Sigmoid colon (tissue), 7 donors: ENCODE data around the gene RACK1. TPM values are rescaled to one million over a fixed set of nuclear protein-coding genes. Genes with fewer than 3 reads are reported as not detected.
"Not testable (repeated sequence)": the region's sequence is repeated elsewhere in the genome, so short reads cannot be mapped to it uniquely, and the experiment has no call there.

Experiments used
- DNase-seq: peaks from one replicate; pipeline ENCODE4 v3.0.0-alpha.2; 2019
- H3K27ac ChIP-seq, 4 donors: fragments of 200-600 bp; sonication (generic); one replicate each; pipeline ENCODE4 v1.5.1; 2016 to 2019; ENCODE audit warnings: mild to moderate bottlenecking in 1 of 4
- H3K27me3 ChIP-seq, 3 donors: fragments of 200-600 bp; sonication (generic); one replicate each; pipeline ENCODE4 v1.5.1; 2019; ENCODE audit warnings: mild to moderate bottlenecking in 1 of 3
- H3K36me3 ChIP-seq, 4 donors: fragments of 200-600 bp; sonication (generic); one replicate each; pipeline ENCODE4 v1.5.1; 2016 to 2019
- H3K4me1 ChIP-seq, 4 donors: fragments of 200-600 bp; sonication (generic); one replicate each; pipeline ENCODE4 v1.5.1; 2017 to 2019
- H3K4me3 ChIP-seq, 4 donors: fragments of 200-600 bp; sonication (generic); one replicate each; pipeline ENCODE4 v1.5.1; 2017 to 2019; ENCODE audit warnings: mild to moderate bottlenecking in 2 of 4, moderate library complexity in 1 of 4
- H3K9me3 ChIP-seq, 4 donors: fragments of 200-600 bp in 3 of 4; sonication (generic) in 3 of 4; one replicate each; pipeline versions ENCODE4 v1.5.1 to v1.6.1; 2013 to 2019
- EP300 ChIP-seq, 4 donors: sonication (generic); formaldehyde crosslinking; IDR thresholded peaks; one replicate each; pipeline ENCODE4 v1.6.1; 2017; ENCODE audit warnings: antibody characterized with exemption in 4 of 4
- POLR2A ChIP-seq, 2 donors: fragments of 450-650 bp; IDR thresholded peaks; one replicate each; pipeline ENCODE4 v1.6.1; 2016; ENCODE audit warnings: antibody characterized with exemption in 2 of 2, mild to moderate bottlenecking in 2 of 2, moderate library complexity in 2 of 2
- POLR2AphosphoS5 ChIP-seq, 4 donors: sonication (generic); formaldehyde crosslinking; IDR thresholded peaks; one replicate each; pipeline ENCODE4 v1.6.1; 2017; ENCODE audit warnings: antibody characterized with exemption in 4 of 4
- WGBS, 2 donors: extraction: QIAGEN DNeasy Blood & Tissue Kit; methylation state at CpG; one replicate each; pipeline ENCODE4 v1.1.7; 2013; 5-methylcytosine and 5-hydroxymethylcytosine counted together
- intact Hi-C: fragments of 100-400 bp; cut with DNase I; formaldehyde crosslinking; loops from one replicate; pipeline ENCODE4 v1.15.1; 2023
- polyA plus RNA-seq, 3 donors: library from polyadenylated mRNA; stranded (reverse); fragments of 200-250 nt; gene quantifications; one replicate each; pipeline ENCODE4 v1.2.3, GENCODE V29; 2013
- total RNA-seq, 4 donors: library from RNA; depleted of rRNA; stranded (reverse); fragments of >200 nt; gene quantifications; one replicate each; pipeline ENCODE4 v1.1.0, GENCODE V29; 2016
- TF ChIP-seq, protein P1 (sequence below), 4 experiments: fragments of 450-650 bp in 3 of 4; fragments of 200-600 bp in 1 of 4; IDR thresholded peaks; one replicate each; pipeline ENCODE4 v1.5.1; 2016 to 2019; ENCODE audit warnings: antibody characterized with exemption in 4 of 4, mild to moderate bottlenecking in 3 of 4, moderate library complexity in 2 of 4
- donor health status: healthy with polysubstance abuse.
- donor health status: Bipolar disorder and iron deficiency.
- donor health status: healthy.

The RACK1 gene
- total RNA-seq, result 1,000 to 10,000 TPM; 2,029 to 2,209 (median 2,163) TPM
- 1,000 to 10,000 TPM; 1,821 to 2,943 (median 2,181) TPM for polyA plus RNA-seq

GRCh38 chr5:181243564-181244343 is at the start of gene RACK1:
TSS of gene RACK1 (minus strand) at chr5:181243906. CDS start at chr5:181243800, 106 bp downstream.
- 0 to 1% methylated on average over 50 of the region's 50 CpGs for WGBS, 2 donors
- no peaks in the 10 kb centered on the region for H3K9me3 ChIP-seq
- peak; percentile 93 for DNase-seq
- peaks cover 0 to 62% (median 51%) of the 10 kb centered on the region in 4 donors for H3K4me1 ChIP-seq
- H3K27me3 ChIP-seq, result no peaks in the 10 kb centered on the region
- intact Hi-C loops, result loop anchor here (1.0 kb wide), 1 partner anchor 20 kb away; the partner anchor contains the start of gene TRIM41
- H3K36me3 ChIP-seq, result peaks cover 31 to 35% (median 33%) of the 10 kb centered on the region in 4 donors
- H3K27ac ChIP-seq, result peak within 1 kb of the TSS; percentile 95 to 99 (median 96)
- TF ChIP-seq POLR2AphosphoS5 (IDR thresholded peaks at IDR 0.05) (peak; percentile 70 to 92 (median 82)), EP300 (IDR thresholded peaks at IDR 0.05) (no peak), POLR2A (IDR thresholded peaks at IDR 0.05) (peak; percentile 54 to 69)
- TF ChIP-seq, protein P1, sequence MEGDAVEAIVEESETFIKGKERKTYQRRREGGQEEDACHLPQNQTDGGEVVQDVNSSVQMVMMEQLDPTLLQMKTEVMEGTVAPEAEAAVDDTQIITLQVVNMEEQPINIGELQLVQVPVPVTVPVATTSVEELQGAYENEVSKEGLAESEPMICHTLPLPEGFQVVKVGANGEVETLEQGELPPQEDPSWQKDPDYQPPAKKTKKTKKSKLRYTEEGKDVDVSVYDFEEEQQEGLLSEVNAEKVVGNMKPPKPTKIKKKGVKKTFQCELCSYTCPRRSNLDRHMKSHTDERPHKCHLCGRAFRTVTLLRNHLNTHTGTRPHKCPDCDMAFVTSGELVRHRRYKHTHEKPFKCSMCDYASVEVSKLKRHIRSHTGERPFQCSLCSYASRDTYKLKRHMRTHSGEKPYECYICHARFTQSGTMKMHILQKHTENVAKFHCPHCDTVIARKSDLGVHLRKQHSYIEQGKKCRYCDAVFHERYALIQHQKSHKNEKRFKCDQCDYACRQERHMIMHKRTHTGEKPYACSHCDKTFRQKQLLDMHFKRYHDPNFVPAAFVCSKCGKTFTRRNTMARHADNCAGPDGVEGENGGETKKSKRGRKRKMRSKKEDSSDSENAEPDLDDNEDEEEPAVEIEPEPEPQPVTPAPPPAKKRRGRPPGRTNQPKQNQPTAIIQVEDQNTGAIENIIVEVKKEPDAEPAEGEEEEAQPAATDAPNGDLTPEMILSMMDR (IDR thresholded peaks at IDR 0.05), result no peak
- H3K4me3 ChIP-seq, result peak within 1 kb of the TSS; percentile 66 to 79 (median 74)

- DNase-seq, intact Hi-C loops, H3K27ac ChIP-seq, H3K4me3 ChIP-seq, H3K9me3 ChIP-seq, H3K4me1 ChIP-seq, H3K27me3 ChIP-seq, H3K36me3 ChIP-seq: not testable (repeated sequence)
- 66 to 68% methylated on average over 1 of the region's 1 CpG for WGBS, 2 donors
These were observed 43.6 kb upstream of the RACK1 start for GRCh38 chr5:181287331-181287730.

DNA sequence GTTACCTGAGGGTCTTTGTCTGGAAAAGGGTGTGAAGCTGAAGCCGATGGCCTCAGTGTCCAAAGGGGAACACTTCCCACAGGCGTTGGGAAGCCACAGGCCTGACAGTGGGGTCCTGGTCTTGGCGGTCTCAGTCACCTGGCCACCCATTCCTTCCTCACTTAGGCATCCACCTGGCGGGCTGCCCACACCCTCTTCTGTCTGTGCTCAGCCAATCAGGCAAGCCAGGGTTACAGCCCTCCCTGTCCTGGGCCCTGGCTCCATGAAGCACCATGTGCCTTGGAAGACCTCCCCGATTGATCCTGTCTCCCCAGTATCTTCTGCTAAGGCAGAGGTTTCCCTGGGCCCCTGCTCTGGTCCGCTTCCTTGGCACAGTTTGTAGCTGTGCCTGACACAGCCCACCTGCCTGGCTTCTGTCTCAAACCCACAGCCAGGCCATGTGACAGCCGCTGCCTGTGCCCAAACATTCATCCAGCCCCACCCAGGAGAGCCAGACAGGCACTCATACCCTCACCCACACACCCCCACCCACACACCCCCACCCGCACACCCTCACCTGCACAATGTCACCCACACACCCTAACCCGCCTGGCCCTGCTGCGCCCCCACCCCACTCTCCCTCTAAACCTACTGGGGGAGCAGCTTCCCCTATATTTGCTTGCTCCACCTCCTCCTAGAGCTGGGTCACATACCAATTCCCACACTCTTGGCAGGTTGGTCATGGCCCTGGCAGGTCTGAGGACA is 42.4 kb upstream of the RACK1 start:
- H3K4me3 ChIP-seq, H3K9me3 ChIP-seq, H3K27ac ChIP-seq, intact Hi-C loops, H3K27me3 ChIP-seq, H3K4me1 ChIP-seq, DNase-seq, H3K36me3 ChIP-seq: not testable (repeated sequence)
- WGBS, 2 donors, result 94 to 95% methylated on average over 10 of the region's 10 CpGs

- H3K4me1 ChIP-seq, intact Hi-C loops, H3K36me3 ChIP-seq, H3K4me3 ChIP-seq, H3K27me3 ChIP-seq, DNase-seq, H3K9me3 ChIP-seq, H3K27ac ChIP-seq: not testable (repeated sequence)
- WGBS, 2 donors, result 72 to 73% methylated on average over 5 to 6 of the region's 6 CpGs
These were observed 40.4 kb upstream of the RACK1 start for GRCh38 chr5:181283841-181284755.

GRCh38 chr5:181283347-181283746 is 39.6 kb upstream of the RACK1 start:
- no peak for DNase-seq
- H3K36me3 ChIP-seq, result no peaks in the 10 kb centered on the region
- no peak overlapping the region for H3K4me3 ChIP-seq
- TF ChIP-seq EP300 (IDR thresholded peaks at IDR 0.05) (no peak), POLR2A (IDR thresholded peaks at IDR 0.05) (no peak), POLR2AphosphoS5 (IDR thresholded peaks at IDR 0.05) (no peak)
- TF ChIP-seq, protein P1 (IDR thresholded peaks at IDR 0.05), result no peak
- no peaks in the 10 kb centered on the region for H3K27me3 ChIP-seq
- intact Hi-C loops, result no loop called here
- no peaks in the 10 kb centered on the region for H3K9me3 ChIP-seq
- no peaks in the 10 kb centered on the region for H3K4me1 ChIP-seq
- 85 to 90% methylated on average over 13 of the region's 13 CpGs for WGBS, 2 donors
- no peak overlapping the region for H3K27ac ChIP-seq
